Hepatocyte (in vitro differentiated cells): ENCODE results near the gene CRCP. TPM values are rescaled to one million over a fixed set of nuclear protein-coding genes. Genes with fewer than 3 reads are reported as not detected.
"Not testable (repeated sequence)": the region's sequence is repeated elsewhere in the genome, so short reads cannot be mapped to it uniquely, and the experiment has no call there.

ENCODE experiments used
- DNase-seq: peaks from one replicate; pipeline ENCODE4 v3.0.0-alpha.2; 2016; ENCODE audit warnings: low spot score
- H2AFZ ChIP-seq: fragments of 200-600 bp; sonication (generic); 2 replicates; pipeline ENCODE4 v1.6.0; 2016; ENCODE audit warnings: antibody characterized with exemption, mild to moderate bottlenecking
- H3K27ac ChIP-seq: fragments of 200-600 bp; sonication (generic); 2 replicates; pipeline ENCODE4 v1.5.1; 2016; ENCODE audit warnings: mild to moderate bottlenecking
- H3K27me3 ChIP-seq: fragments of 200-600 bp; sonication (generic); 2 replicates; pipeline ENCODE4 v1.6.1; 2016
- H3K36me3 ChIP-seq: fragments of 200-600 bp; sonication (generic); replicated peaks from 2 replicates; pipeline ENCODE4 v1.5.1; 2016; ENCODE audit warnings: low read depth; ENCODE audit not compliant: insufficient read depth
- H3K4me1 ChIP-seq: fragments of 200-600 bp; sonication (generic); 2 replicates; pipeline ENCODE4 v1.5.1; 2016; ENCODE audit warnings: mild to moderate bottlenecking, moderate library complexity; ENCODE audit not compliant: insufficient read depth
- H3K4me2 ChIP-seq: fragments of 200-600 bp; sonication (generic); 2 replicates; pipeline ENCODE4 v1.6.0; 2016
- H3K4me3 ChIP-seq: fragments of 200-600 bp; sonication (generic); 2 replicates; pipeline ENCODE4 v1.5.1; 2016; ENCODE audit warnings: mild to moderate bottlenecking
- H3K79me2 ChIP-seq: fragments of 200-600 bp; sonication (generic); 2 replicates; pipeline ENCODE4 v1.6.0; 2017; ENCODE audit warnings: mild to moderate bottlenecking
- H3K9me2 ChIP-seq: fragments of 200-600 bp; sonication (generic); replicated peaks from 2 replicates; pipeline ENCODE4 v1.6.0; 2017; ENCODE audit warnings: mild to moderate bottlenecking; ENCODE audit not compliant: insufficient read depth
- H3K9me3 ChIP-seq: fragments of 200-600 bp; sonication (generic); 2 replicates; pipeline ENCODE4 v1.5.1; 2016; ENCODE audit warnings: low read depth, mild to moderate bottlenecking
- H4K20me1 ChIP-seq: fragments of 200-600 bp; sonication (generic); 2 replicates; pipeline ENCODE4 v1.6.0; 2016; ENCODE audit warnings: mild to moderate bottlenecking; ENCODE audit not compliant: insufficient read depth, poor library complexity, severe bottlenecking
- CTCF ChIP-seq: fragments of 200-600 bp; sonication (generic); IDR thresholded peaks from 2 replicates; pipeline ENCODE4 v1.5.1; 2016; ENCODE audit warnings: antibody characterized with exemption, mild to moderate bottlenecking; ENCODE audit not compliant: poor library complexity
- EZH2 ChIP-seq: fragments of 200-600 bp; sonication (generic); IDR thresholded peaks from 2 replicates; pipeline ENCODE4 v1.6.1; 2016; ENCODE audit warnings: antibody characterized with exemption, mild to moderate bottlenecking, borderline replicate concordance
- EZH2phosphoT487 ChIP-seq: fragments of 200-600 bp; sonication (generic); IDR thresholded peaks from one replicate; pipeline ENCODE4 v1.6.1; 2018; ENCODE audit warnings: antibody characterized with exemption, mild to moderate bottlenecking, low read depth, moderate library complexity; ENCODE audit not compliant: unreplicated experiment, severe bottlenecking
- WGBS: methylation state at CpG from one replicate; pipeline ENCODE4 v1.1.6; 2016; ENCODE audit warnings: low lambda C conversion rate; ENCODE audit errors: missing lambda C conversion rate; 5-methylcytosine and 5-hydroxymethylcytosine counted together
- polyA plus RNA-seq: library from polyadenylated mRNA; unstranded; fragments of >200 nt; fragmentation: Nextera tagmentation; extraction: Ambion mirVana; gene quantifications from 2 replicates; pipeline ENCODE4 v1.2.1, GENCODE V29; 2016
- total RNA-seq: library from RNA; depleted of rRNA; stranded (reverse); fragments of >200 nt; gene quantifications from 2 replicates; pipeline ENCODE4 v1.2.3, GENCODE V29; 2014

Gene CRCP
- total RNA-seq = 38.0 and 41.6 TPM in 2 replicates
- 9.0 and 13.8 TPM in 2 replicates for polyA plus RNA-seq

GRCh38 chr7:66114743-66115649, at the start of gene CRCP:
TSS of gene CRCP (plus strand) at chr7:66114847. CDS start at chr7:66114963, 116 bp downstream.
- Histone ChIP-seq H3K4me1 (peaks cover 17% of the 10 kb centered on the region), H3K79me2 (peaks cover 49% of the 10 kb centered on the region), H3K9me2 (no peaks in the 10 kb centered on the region), H3K27me3 (no peaks in the 10 kb centered on the region), H3K36me3 (no peaks in the 10 kb centered on the region), H3K27ac (peak within 1 kb of the TSS; percentile 98), H3K4me2 (peak within 1 kb of the TSS; percentile 80), H4K20me1 (peaks cover 17% of the 10 kb centered on the region), H2AFZ (peak within 1 kb of the TSS; percentile 85), H3K4me3 (peak within 1 kb of the TSS; percentile 79), H3K9me3 (no peaks in the 10 kb centered on the region)
- WGBS = 2% methylated on average over 67 of the region's 67 CpGs
- DNase-seq = peak; percentile 89
- peak; percentile 50 for TF ChIP-seq CTCF
- no peak for TF ChIP-seq EZH2phosphoT487
- no peak for TF ChIP-seq EZH2

DNA sequence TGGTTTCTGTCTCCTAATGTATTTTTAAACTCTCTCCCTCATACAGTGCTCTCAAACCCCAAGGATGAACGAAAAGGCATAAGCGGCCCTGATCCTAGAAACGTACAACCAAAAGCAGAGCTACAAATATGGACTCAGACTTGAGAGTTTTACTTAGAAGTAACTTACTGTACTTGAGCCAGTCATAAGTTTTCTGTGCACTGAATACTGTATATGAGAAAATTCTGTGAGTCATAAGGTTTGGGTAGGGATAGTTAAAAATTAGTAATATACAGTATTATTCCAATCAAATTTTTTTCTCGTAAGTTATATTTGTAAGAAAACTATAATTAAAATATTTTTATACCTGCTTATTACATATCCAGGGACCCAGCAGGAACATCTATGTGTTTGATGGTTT, 44.9 kb upstream of the CRCP start:
- DNase-seq = no peak
- Histone ChIP-seq H3K4me1 (no peaks in the 10 kb centered on the region), H4K20me1 (no peaks in the 10 kb centered on the region), H3K79me2 (no peaks in the 10 kb centered on the region), H2AFZ (no peak overlapping the region), H3K36me3 (no peaks in the 10 kb centered on the region), H3K9me3 (no peaks in the 10 kb centered on the region), H3K4me2 (no peak overlapping the region), H3K27ac (no peak overlapping the region), H3K9me2 (no peaks in the 10 kb centered on the region), H3K27me3 (no peaks in the 10 kb centered on the region), H3K4me3 (no peak overlapping the region)
- 92% methylated on average over 4 of the region's 4 CpGs for WGBS
- TF ChIP-seq CTCF = no peak
- no peak for TF ChIP-seq EZH2phosphoT487
- no peak for TF ChIP-seq EZH2

DNA sequence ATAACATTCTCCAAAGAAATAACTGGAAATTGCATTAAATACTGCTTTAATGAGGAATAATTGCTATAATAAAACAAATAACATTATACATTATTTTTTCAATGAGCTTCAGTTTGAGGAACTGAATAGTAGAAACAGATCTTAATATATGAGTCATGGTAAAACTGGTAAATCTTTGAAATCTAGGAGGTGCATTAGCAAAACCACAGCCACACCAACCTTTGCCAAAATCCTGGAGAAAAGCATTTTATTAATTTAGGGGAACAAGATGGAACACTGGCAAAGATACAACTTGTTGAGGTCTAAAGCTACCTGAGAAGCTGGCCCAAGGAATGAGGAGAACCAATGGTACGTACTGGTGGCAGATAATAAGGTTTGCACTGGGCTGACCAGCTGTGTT, 44.4 kb upstream of the CRCP start:
- Histone ChIP-seq H3K9me2 (no peaks in the 10 kb centered on the region), H3K79me2 (no peaks in the 10 kb centered on the region), H3K27ac (no peak overlapping the region), H2AFZ (no peak overlapping the region), H3K4me2 (no peak overlapping the region), H3K4me3 (no peak overlapping the region), H4K20me1 (no peaks in the 10 kb centered on the region), H3K9me3 (no peaks in the 10 kb centered on the region), H3K27me3 (no peaks in the 10 kb centered on the region), H3K4me1 (no peaks in the 10 kb centered on the region), H3K36me3 (no peaks in the 10 kb centered on the region)
- DNase-seq = no peak
- WGBS = 75% methylated on average over 1 of the region's 1 CpG
- TF ChIP-seq EZH2phosphoT487 = no peak
- TF ChIP-seq EZH2 = no peak
- no peak for TF ChIP-seq CTCF

DNA sequence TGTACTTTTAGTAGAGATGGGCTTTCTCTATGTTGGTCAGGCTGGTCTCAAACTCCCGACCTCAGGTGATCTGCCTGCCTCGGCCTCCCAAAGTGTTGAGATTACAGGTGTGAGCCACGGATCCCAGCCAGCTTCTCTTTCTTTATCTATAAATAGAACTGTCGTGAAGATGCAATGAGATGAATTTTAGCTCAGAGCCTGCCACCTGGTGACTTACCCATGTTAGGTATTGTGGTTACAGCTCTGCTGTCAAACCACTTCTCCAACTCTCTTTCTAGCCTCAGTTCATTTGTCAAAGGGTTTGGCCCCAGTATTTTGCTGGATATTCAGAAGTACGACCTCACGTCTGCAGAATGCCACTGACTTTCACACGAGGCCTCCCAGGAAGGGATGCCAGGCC, 42.4 kb upstream of the CRCP start:
- not testable (repeated sequence) for H3K4me3 ChIP-seq, H3K9me3 ChIP-seq, H3K4me1 ChIP-seq, H3K27ac ChIP-seq, H3K27me3 ChIP-seq, H3K36me3 ChIP-seq, H3K4me2 ChIP-seq, H3K9me2 ChIP-seq, DNase-seq, H4K20me1 ChIP-seq, H2AFZ ChIP-seq
- 84% methylated on average over 7 of the region's 7 CpGs for WGBS
- peaks cover 12% of the 10 kb centered on the region for H3K79me2 ChIP-seq
